A549 (cell line): ENCODE results near the gene CCSAP. TPM values are rescaled to one million over a fixed set of nuclear protein-coding genes. Genes with fewer than 3 reads are reported as not detected.
A peak's percentile ranks its signal among the peaks of the same experiment; 100 is the strongest.

ENCODE experiments used
- ATAC-seq, 2 experiments: fragments of 200-7000 bp in 1 of 2; fragments of >200 bp in 1 of 2; cut with Nextera tagmentation in 1 of 2; cut with Tn5 transposase in 1 of 2; 3 replicates each; pipeline versions ENCODE4 v1.8.0 to v1.9.1; 2018 to 2020; ENCODE audit warnings: mild to moderate bottlenecking in 1 of 2, moderate library complexity in 1 of 2
- CTCF ChIA-PET: fragments of 300-600 bp; sonication (Branson Sonifier 250); formaldehyde crosslinking; extraction: SDS; loops from one replicate; lab custom pipeline; 2021; ENCODE audit warnings: antibody characterized with exemption, inconsistent platforms; lab: Yijun Ruan, JAX
- POLR2A ChIA-PET: fragments of 350-600 bp; formaldehyde crosslinking; extraction: SDS; loops from one replicate; lab custom pipeline; 2021; ENCODE audit warnings: antibody characterized with exemption, inconsistent platforms; lab: Yijun Ruan, JAX
- DNase-seq, 2 experiments: peaks; one replicate each; pipeline versions ENCODE4 v3.0.0 to v3.0.0-alpha.2; 2011 to 2016; ENCODE audit warnings: low read depth in 1 of 2, low spot score in 1 of 2
- FAIRE-seq: peaks from 2 replicates; lab custom pipeline; 2011; peaks lifted over from hg19 to GRCh38; lab: Jason Lieb, UNC
- H3K27ac ChIP-seq, 2 experiments: fragments of >200 bp; sonication (Bioruptor Twin); formaldehyde crosslinking; 3 replicates each; pipeline ENCODE4 v1.5.1; 2016 to 2017
- H3K4me1 ChIP-seq: fragments of >200 bp; sonication (Bioruptor Twin); formaldehyde crosslinking; 3 replicates; pipeline ENCODE4 v1.6.1; 2016
- H3K4me2 ChIP-seq: fragments of >200 bp; sonication (Bioruptor Twin); formaldehyde crosslinking; 3 replicates; pipeline ENCODE4 v1.6.1; 2016
- H3K4me3 ChIP-seq: fragments of >200 bp; sonication (Bioruptor Twin); formaldehyde crosslinking; 3 replicates; pipeline ENCODE4 v1.5.1; 2016
- H3K9me3 ChIP-seq: fragments of >200 bp; sonication (Bioruptor Twin); formaldehyde crosslinking; 3 replicates; pipeline ENCODE4 v1.6.1; 2016
- ATOH8 ChIP-seq: fragments of 250-450 bp; sonication (Bioruptor Pico); IDR thresholded peaks from 2 replicates; pipeline ENCODE4 v1.5.0; 2020; ENCODE audit warnings: low read depth, mild to moderate bottlenecking, moderate library complexity
- CEBPB ChIP-seq, 2 experiments: fragments of >200 bp in 1 of 2; sonication (Bioruptor Twin) in 1 of 2; formaldehyde crosslinking in 1 of 2; IDR thresholded peaks; 2 replicates each; pipeline ENCODE4 v1.6.1; 2012 to 2016
- CTCF ChIP-seq: fragments of >200 bp; sonication (Bioruptor Twin); formaldehyde crosslinking; IDR thresholded peaks from 3 replicates; pipeline ENCODE4 v1.5.1; 2016
- E2F6 ChIP-seq: IDR thresholded peaks from 2 replicates; pipeline ENCODE4 v1.6.1; 2012; ENCODE audit warnings: low read depth, borderline replicate concordance
- EHF ChIP-seq: fragments of 250-450 bp; sonication (Bioruptor Pico); IDR thresholded peaks from 2 replicates; pipeline ENCODE4 v1.5.0; 2020; ENCODE audit warnings: mild to moderate bottlenecking
- EHMT2 ChIP-seq: fragments of 200-600 bp; sonication (generic); IDR thresholded peaks from 2 replicates; pipeline ENCODE4 v1.6.1; 2016; ENCODE audit warnings: antibody characterized with exemption, low read depth, mild to moderate bottlenecking, moderate library complexity
- ELK1 ChIP-seq: fragments of 150-350 bp; IDR thresholded peaks from 2 replicates; pipeline ENCODE4 v1.6.1; 2014; ENCODE audit warnings: low read depth, mild to moderate bottlenecking, low read length
- EP300 ChIP-seq, 2 experiments: fragments of >200 bp; sonication (Bioruptor Twin); formaldehyde crosslinking; IDR thresholded peaks; 2 replicates in 1 of 2; 3 replicates in 1 of 2; pipeline ENCODE4 v1.6.1; 2016 to 2017
- ESRRA ChIP-seq: fragments of 150-350 bp; IDR thresholded peaks from 2 replicates; pipeline ENCODE4 v1.6.1; 2014; ENCODE audit warnings: mild to moderate bottlenecking, low read length, borderline replicate concordance
- GATA3 ChIP-seq: IDR thresholded peaks from 2 replicates; pipeline ENCODE4 v1.6.1; 2012; ENCODE audit warnings: borderline replicate concordance
- HES2 ChIP-seq: fragments of >200 bp; sonication (Bioruptor Twin); formaldehyde crosslinking; IDR thresholded peaks from 2 replicates; pipeline ENCODE4 v1.6.1; 2016
- HEYL ChIP-seq: fragments of 250-450 bp; sonication (Bioruptor Pico); IDR thresholded peaks from 2 replicates; pipeline ENCODE4 v1.8.0; 2021; ENCODE audit warnings: mild to moderate bottlenecking, moderate library complexity
- HOXA7 ChIP-seq: fragments of 250-450 bp; sonication (Bioruptor Pico); IDR thresholded peaks from 2 replicates; pipeline ENCODE4 v1.5.0; 2020; ENCODE audit warnings: mild to moderate bottlenecking, moderate library complexity
- HOXB5 ChIP-seq: fragments of 250-450 bp; sonication (Bioruptor Pico); IDR thresholded peaks from 2 replicates; pipeline ENCODE4 v1.5.0; 2020; ENCODE audit warnings: mild to moderate bottlenecking, moderate library complexity
- JUN ChIP-seq, 2 experiments: fragments of >200 bp; sonication (Bioruptor Twin); formaldehyde crosslinking; IDR thresholded peaks; 2 replicates in 1 of 2; 3 replicates in 1 of 2; pipeline ENCODE4 v1.6.1; 2016 to 2017
- KDM1A ChIP-seq: fragments of 200-600 bp; sonication (generic); IDR thresholded peaks from 2 replicates; pipeline ENCODE4 v1.6.1; 2016; ENCODE audit warnings: low read depth, mild to moderate bottlenecking
- MAZ ChIP-seq: fragments of 150-350 bp; IDR thresholded peaks from 2 replicates; pipeline ENCODE4 v1.6.1; 2014; ENCODE audit warnings: antibody characterized with exemption, low read depth, low read length, borderline replicate concordance
- MYC ChIP-seq: IDR thresholded peaks from 2 replicates; pipeline ENCODE4 v1.6.1; 2012; ENCODE audit warnings: mild to moderate bottlenecking, inconsistent platforms, low read length, improper control_type of control experiment, borderline replicate concordance
- NPAS2 ChIP-seq: fragments of 250-450 bp; sonication (Bioruptor Pico); IDR thresholded peaks from 2 replicates; pipeline ENCODE4 v1.8.0; 2022; ENCODE audit warnings: mild to moderate bottlenecking, moderate library complexity, borderline replicate concordance
- POLR2AphosphoS2 ChIP-seq: conservative IDR thresholded peaks from 2 replicates; pipeline ENCODE4 v1.6.1; 2012; ENCODE audit warnings: low read length, improper control_type of control experiment, inconsistent platforms
- RCOR1 ChIP-seq: fragments of 150-350 bp; IDR thresholded peaks from 2 replicates; pipeline ENCODE4 v1.6.1; 2014; ENCODE audit warnings: antibody characterized with exemption, low read length, low read depth
- SMC3 ChIP-seq: fragments of >200 bp; sonication (Bioruptor Twin); formaldehyde crosslinking; IDR thresholded peaks from 3 replicates; pipeline ENCODE4 v1.6.1; 2018; ENCODE audit warnings: inconsistent platforms
- ZNF302 ChIP-seq: fragments of 250-450 bp; sonication (Bioruptor Pico); IDR thresholded peaks from 2 replicates; pipeline ENCODE4 v1.9.0; 2021; ENCODE audit warnings: inconsistent platforms, mild to moderate bottlenecking, moderate library complexity
- WGBS: methylation state at CpG from one replicate; pipeline ENCODE4 v1.1.6; 2017; ENCODE audit errors: missing lambda C conversion rate; 5-methylcytosine and 5-hydroxymethylcytosine counted together
- polyA plus RNA-seq, 4 experiments: library from polyadenylated mRNA; depleted of rRNA in 3 of 4; stranded (reverse); fragments of >200 nt; fragmentation: RNase III in 1 of 4; extraction: RNeasy Plus Mini Kit Qiagen cat#74134 plus additional on column Dnase treatment in 1 of 4; gene quantifications; 2 replicates in 3 of 4; 3 replicates in 1 of 4; pipeline ENCODE4 v1.2.3, GENCODE V29; 2011 to 2017

Gene CCSAP
- polyA plus RNA-seq, 2 of the 4 experiments (the other 2 are of a cell fraction), result 6.4 to 9.1 TPM

GRCh38 chr1:229355661-229356060, 12.8 kb upstream of the CCSAP start:
- ATAC-seq, result no peak
- Histone ChIP-seq H3K4me3 (no peak overlapping the region), H3K4me2 (no peak overlapping the region), H3K9me3 (peaks cover 38% of the 10 kb centered on the region), H3K4me1 (no peaks in the 10 kb centered on the region), H3K27ac (no peak overlapping the region)
- ChIA-PET CTCF (interaction anchor here (0.7 kb wide), 1 partner anchor 126 kb away, joined by 3 read pairs; no protein-coding TSS in a partner anchor), POLR2A (interaction anchor here (0.8 kb wide), 1 partner anchor 17 kb away, joined by 11 read pairs; no protein-coding TSS in a partner anchor)
- TF ChIP-seq SMC3 (no peak), MYC (no peak), JUN (IDR thresholded peaks at IDR 0.05) (no peak), EP300 (IDR thresholded peaks at IDR 0.05) (no peak), POLR2AphosphoS2 (no peak), CEBPB (IDR thresholded peaks at IDR 0.05) (no peak), E2F6 (no peak), ELK1 (no peak), NPAS2 (no peak), HOXA7 (no peak), ATOH8 (no peak), ESRRA (no peak), ZNF302 (CRISPR knock-in tag) (no peak)
- DNase-seq, result no peak
- FAIRE-seq, result no peak

GRCh38 chr1:229354226-229354625, 11.4 kb upstream of the CCSAP start:
- CTCF ChIA-PET, result interaction anchor here (1.0 kb wide), 1 partner anchor 29 kb away, joined by 3 read pairs; no protein-coding TSS in a partner anchor
- Histone ChIP-seq H3K4me3 (no peak overlapping the region), H3K4me1 (no peaks in the 10 kb centered on the region), H3K4me2 (no peak overlapping the region), H3K9me3 (peaks cover 38% of the 10 kb centered on the region), H3K27ac (no peak overlapping the region)
- POLR2A ChIA-PET, result no interaction called here
- FAIRE-seq (no peak), ATAC-seq (no peak), DNase-seq (no peak)
- TF ChIP-seq KDM1A (0 out of 2 replicates have a peak, but pooled peaks have one; percentile 54), EHF (CRISPR knock-in tag) (no peak)

GRCh38 chr1:229352975-229353374, 10.1 kb upstream of the CCSAP start:
- Histone ChIP-seq H3K9me3 (peaks cover 38% of the 10 kb centered on the region), H3K27ac (no peak overlapping the region), H3K4me2 (no peak overlapping the region), H3K4me3 (no peak overlapping the region), H3K4me1 (no peaks in the 10 kb centered on the region)
- 16% methylated on average over 2 of the region's 2 CpGs for WGBS
- DNase-seq, result no peak
- ChIA-PET CTCF (interaction anchor here (0.7 kb wide), 1 partner anchor 87 kb away, joined by 3 read pairs; no protein-coding TSS in a partner anchor), POLR2A (no interaction called here)
- TF ChIP-seq HEYL (CRISPR knock-in tag), result no peak
- no peak for TF ChIP-seq HOXB5 (CRISPR knock-in tag)
- no peak for TF ChIP-seq CTCF
- TF ChIP-seq HES2, result no peak
- no peak for TF ChIP-seq ESRRA
- TF ChIP-seq EHMT2, result no peak
- TF ChIP-seq CEBPB (IDR thresholded peaks at IDR 0.05), result no peak
- no peak for TF ChIP-seq POLR2AphosphoS2
- no peak for TF ChIP-seq RCOR1
- TF ChIP-seq MAZ, result no peak
- TF ChIP-seq GATA3, result no peak
- ATAC-seq, result no peak
- FAIRE-seq, result no peak
